ENCODE results near the gene EEA1.

EEA1 gene

DNA sequence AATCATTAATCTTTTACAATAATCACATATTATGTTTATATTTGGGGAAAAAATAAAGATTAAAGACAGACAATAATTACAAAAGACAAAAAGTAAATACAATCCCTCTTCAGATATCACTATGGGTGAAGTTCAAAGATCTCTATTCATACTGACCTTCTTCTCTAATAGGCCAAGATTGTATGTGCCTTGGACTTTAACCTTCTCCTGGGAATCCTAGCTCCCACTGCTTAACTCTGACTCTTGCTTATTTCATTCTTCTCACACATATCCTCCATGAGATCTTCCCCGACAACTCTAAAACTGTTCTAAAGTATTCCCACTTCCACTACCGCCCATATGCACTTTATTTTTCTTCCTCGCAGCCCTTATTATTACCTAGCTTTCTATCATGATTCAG lies 83.8 kb downstream of the EEA1 start:
- TF ChIP-seq, protein P1, sequence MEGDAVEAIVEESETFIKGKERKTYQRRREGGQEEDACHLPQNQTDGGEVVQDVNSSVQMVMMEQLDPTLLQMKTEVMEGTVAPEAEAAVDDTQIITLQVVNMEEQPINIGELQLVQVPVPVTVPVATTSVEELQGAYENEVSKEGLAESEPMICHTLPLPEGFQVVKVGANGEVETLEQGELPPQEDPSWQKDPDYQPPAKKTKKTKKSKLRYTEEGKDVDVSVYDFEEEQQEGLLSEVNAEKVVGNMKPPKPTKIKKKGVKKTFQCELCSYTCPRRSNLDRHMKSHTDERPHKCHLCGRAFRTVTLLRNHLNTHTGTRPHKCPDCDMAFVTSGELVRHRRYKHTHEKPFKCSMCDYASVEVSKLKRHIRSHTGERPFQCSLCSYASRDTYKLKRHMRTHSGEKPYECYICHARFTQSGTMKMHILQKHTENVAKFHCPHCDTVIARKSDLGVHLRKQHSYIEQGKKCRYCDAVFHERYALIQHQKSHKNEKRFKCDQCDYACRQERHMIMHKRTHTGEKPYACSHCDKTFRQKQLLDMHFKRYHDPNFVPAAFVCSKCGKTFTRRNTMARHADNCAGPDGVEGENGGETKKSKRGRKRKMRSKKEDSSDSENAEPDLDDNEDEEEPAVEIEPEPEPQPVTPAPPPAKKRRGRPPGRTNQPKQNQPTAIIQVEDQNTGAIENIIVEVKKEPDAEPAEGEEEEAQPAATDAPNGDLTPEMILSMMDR (IDR thresholded peaks at IDR 0.05), result no peak
- H3K4me1 ChIP-seq, result no peaks in the 10 kb centered on the region
- H2AFZ ChIP-seq, result no peak overlapping the region
- H3K9me3 ChIP-seq (ENCODE audit: control insufficient read depth, low read length), result no peaks in the 10 kb centered on the region
- H3K9ac ChIP-seq, result no peak overlapping the region
- H3K79me2 ChIP-seq, result no peaks in the 10 kb centered on the region
- H3K36me3 ChIP-seq (ENCODE audit: control insufficient read depth, insufficient read depth, low read length), result no peaks in the 10 kb centered on the region
- no peak overlapping the region for H3K4me3 ChIP-seq (ENCODE audit: low read depth, low read length)
- no peaks in the 10 kb centered on the region for H3K27me3 ChIP-seq (ENCODE audit: control insufficient read depth, insufficient read depth, low read length)
- H3K4me2 ChIP-seq (ENCODE audit: low read length), result no peak overlapping the region
- no peak overlapping the region for H3K27ac ChIP-seq

DNA sequence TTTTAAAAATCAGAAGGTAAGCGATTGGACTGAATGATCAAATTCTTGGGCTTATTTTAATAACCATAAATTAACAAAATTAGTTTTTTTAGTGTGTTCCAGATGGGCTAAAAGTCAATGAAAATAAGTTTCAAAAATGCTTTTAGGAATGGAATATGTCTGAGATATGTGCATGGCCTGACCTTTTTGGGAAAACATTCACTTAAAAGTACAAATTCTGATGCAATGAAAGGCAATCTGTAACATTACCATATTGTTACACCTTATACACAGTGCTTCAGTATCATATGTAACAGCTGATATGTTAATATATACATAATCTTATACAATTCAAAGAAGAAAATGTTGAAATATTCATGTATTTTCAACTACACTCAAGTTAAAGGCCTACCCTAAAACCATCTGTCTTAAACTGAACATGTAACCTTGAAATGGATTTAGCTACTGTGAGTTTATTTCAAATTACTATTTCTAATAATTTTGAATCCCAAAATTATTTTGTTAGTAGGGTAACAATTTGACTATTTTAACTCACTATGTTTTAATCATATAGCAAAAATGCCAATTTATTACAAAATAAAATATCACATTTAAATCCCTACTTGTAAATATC lies 84.8 kb downstream of the EEA1 start:
- no peaks in the 10 kb centered on the region for H3K27me3 ChIP-seq (ENCODE audit: control insufficient read depth, insufficient read depth, low read length)
- H3K9ac ChIP-seq, result no peak overlapping the region
- no peaks in the 10 kb centered on the region for H3K79me2 ChIP-seq
- H3K4me3 ChIP-seq (ENCODE audit: low read depth, low read length), result no peak overlapping the region
- no peaks in the 10 kb centered on the region for H3K36me3 ChIP-seq (ENCODE audit: control insufficient read depth, insufficient read depth, low read length)
- no peaks in the 10 kb centered on the region for H3K9me3 ChIP-seq (ENCODE audit: control insufficient read depth, low read length)
- no peak overlapping the region for H3K27ac ChIP-seq
- no peak overlapping the region for H3K4me2 ChIP-seq (ENCODE audit: low read length)
- TF ChIP-seq, protein P1 (IDR thresholded peaks at IDR 0.05), result no peak
- H2AFZ ChIP-seq, result no peak overlapping the region
- no peaks in the 10 kb centered on the region for H3K4me1 ChIP-seq

DNA sequence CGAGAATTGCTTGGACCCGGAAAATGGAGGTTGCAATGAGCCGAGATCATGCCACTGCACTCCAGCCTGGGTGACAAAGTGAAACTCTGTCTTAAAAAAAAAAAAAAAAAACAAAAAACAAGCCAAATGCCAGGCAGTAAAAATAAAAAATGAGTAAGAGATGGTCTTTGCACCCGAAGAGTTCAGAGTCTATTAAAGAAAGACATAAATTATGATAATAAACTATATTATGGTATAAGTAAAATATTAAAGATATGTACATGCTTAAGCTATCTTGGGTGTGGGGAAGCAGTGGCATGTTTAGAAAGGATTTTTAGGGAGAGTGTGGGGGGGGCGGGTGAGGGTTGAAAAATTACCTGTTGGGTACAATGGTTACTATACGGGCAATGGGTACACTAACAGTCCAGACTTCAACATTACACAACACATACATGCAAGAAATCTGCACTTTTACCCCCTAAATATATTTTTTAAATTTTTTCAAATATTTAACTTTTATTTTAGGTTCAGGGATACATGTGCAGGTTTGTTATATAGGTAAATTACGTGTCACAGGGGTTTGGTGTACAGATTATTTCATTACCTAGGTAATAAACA lies 99.3 kb downstream of the EEA1 start:
- Histone ChIP-seq H3K4me3 (ENCODE audit: low read depth, low read length) (no peak overlapping the region), H3K36me3 (ENCODE audit: control insufficient read depth, insufficient read depth, low read length) (no peaks in the 10 kb centered on the region), H3K27me3 (ENCODE audit: control insufficient read depth, insufficient read depth, low read length) (no peaks in the 10 kb centered on the region), H3K27ac (no peak overlapping the region), H2AFZ (no peak overlapping the region), H3K9ac (no peak overlapping the region), H3K4me1 (no peaks in the 10 kb centered on the region), H3K4me2 (ENCODE audit: low read length) (no peak overlapping the region), H3K9me3 (ENCODE audit: control insufficient read depth, low read length) (no peaks in the 10 kb centered on the region), H3K79me2 (no peaks in the 10 kb centered on the region)
- TF ChIP-seq, protein P1 (IDR thresholded peaks at IDR 0.05), result no peak

DNA sequence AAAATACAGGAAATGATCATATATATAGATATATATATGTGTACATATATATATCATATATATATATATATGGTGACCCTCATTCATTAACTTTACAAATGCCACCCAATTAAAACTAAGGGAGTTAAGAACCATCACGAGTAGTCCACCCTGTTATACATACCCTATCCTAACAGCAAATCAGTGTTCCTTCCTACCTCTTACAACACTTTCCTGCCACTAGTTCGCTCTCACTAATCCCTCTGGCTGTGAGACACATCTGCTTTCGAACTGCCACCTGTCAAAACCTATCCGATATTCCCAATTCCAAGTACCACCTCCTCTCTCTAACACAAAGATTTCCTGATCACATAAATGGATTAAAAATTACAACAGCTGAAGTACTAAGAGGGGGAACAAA lies 100.5 kb downstream of the EEA1 start:
- Histone ChIP-seq H3K79me2 (no peaks in the 10 kb centered on the region), H3K4me3 (ENCODE audit: low read depth, low read length) (no peak overlapping the region), H3K9me3 (ENCODE audit: control insufficient read depth, low read length) (no peaks in the 10 kb centered on the region), H3K4me1 (no peaks in the 10 kb centered on the region), H3K9ac (no peak overlapping the region), H3K27ac (no peak overlapping the region), H2AFZ (no peak overlapping the region), H3K4me2 (ENCODE audit: low read length) (no peak overlapping the region), H3K27me3 (ENCODE audit: control insufficient read depth, insufficient read depth, low read length) (no peaks in the 10 kb centered on the region), H3K36me3 (ENCODE audit: control insufficient read depth, insufficient read depth, low read length) (no peaks in the 10 kb centered on the region)
- TF ChIP-seq, protein P1 (IDR thresholded peaks at IDR 0.05), result no peak
